Measurements from ENCODE around the gene TBC1D3I. TPM values are rescaled to one million over a fixed set of nuclear protein-coding genes. Genes with fewer than 3 reads are reported as not detected.
A peak's percentile ranks its signal among the peaks of the same experiment; 100 is the strongest.
"Not testable (repeated sequence)": the region's sequence is repeated elsewhere in the genome, so short reads cannot be mapped to it uniquely, and the experiment has no call there.

TBC1D3I gene
- total RNA-seq, 5 donors from 2014 or later (not counting 1 experiment from before 2014, with no cell fraction given), result 0.30 to 1.1 (median 0.61) TPM; not detected in 1

DNA sequence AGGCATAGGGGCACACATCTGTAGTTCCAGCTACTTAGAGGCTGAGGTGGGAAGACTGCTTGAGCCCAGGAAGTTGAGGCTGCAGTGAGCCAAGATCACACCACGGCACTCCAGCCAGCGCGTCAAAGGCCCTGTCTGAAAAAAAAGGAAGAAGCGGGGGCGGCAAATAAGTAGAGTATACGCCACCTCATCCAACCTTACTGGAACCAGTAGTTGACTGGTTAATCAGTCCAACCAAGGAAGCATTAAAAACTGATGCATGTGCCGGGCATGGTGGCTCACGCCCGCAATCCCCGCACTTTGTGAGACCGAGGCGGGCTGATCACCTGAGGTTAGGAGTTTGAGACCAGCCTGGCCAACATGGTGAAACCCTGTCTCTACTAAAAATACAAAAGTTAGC lies 41.4 kb downstream of the TBC1D3I start:
- H3K9me3 ChIP-seq; H3K27me3 ChIP-seq (replicated peaks in 1 of 2; ENCODE audit: control insufficient read depth in 2 of 2, extremely low read depth in 1 of 2, insufficient read depth in 2 of 2, low read length in 1 of 2); H3K4me1 ChIP-seq (ENCODE audit: control insufficient read depth in 1 of 2, extremely low read depth in 1 of 2, insufficient read depth in 2 of 2, low read length in 2 of 2); ATAC-seq (replicated peaks in 1 of 4); POLR2A ChIA-PET; H3K36me3 ChIP-seq (ENCODE audit: control insufficient read depth in 2 of 2, extremely low read depth in 1 of 2, insufficient read depth in 1 of 2, low read length in 1 of 2); H3K4me3 ChIP-seq (ENCODE audit: control insufficient read depth in 1 of 2, extremely low read depth in 1 of 2, low read length in 1 of 2); H3K27ac Mint-ChIP-seq; H3K4me1 Mint-ChIP-seq; H3K27ac ChIP-seq (ENCODE audit: low read length); H3K27me3 Mint-ChIP-seq; DNase-seq; H3K4me3 Mint-ChIP-seq; H3K9me3 Mint-ChIP-seq; H3K36me3 Mint-ChIP-seq; CTCF ChIA-PET: not testable (repeated sequence)
- WGBS (ENCODE audit: insufficient coverage), result no CpG with 5 or more reads among the region's 12 CpGs

- POLR2A ChIA-PET; H3K9me3 ChIP-seq; H3K36me3 Mint-ChIP-seq; H3K9me3 Mint-ChIP-seq; H3K4me1 ChIP-seq (ENCODE audit: control insufficient read depth in 1 of 2, extremely low read depth in 1 of 2, insufficient read depth in 2 of 2, low read length in 2 of 2); H3K36me3 ChIP-seq (ENCODE audit: control insufficient read depth in 2 of 2, extremely low read depth in 1 of 2, insufficient read depth in 1 of 2, low read length in 1 of 2); ATAC-seq (replicated peaks in 1 of 4); H3K27ac ChIP-seq (ENCODE audit: low read length); H3K27me3 ChIP-seq (replicated peaks in 1 of 2; ENCODE audit: control insufficient read depth in 2 of 2, extremely low read depth in 1 of 2, insufficient read depth in 2 of 2, low read length in 1 of 2); H3K4me1 Mint-ChIP-seq; DNase-seq; H3K27ac Mint-ChIP-seq; H3K4me3 ChIP-seq (ENCODE audit: control insufficient read depth in 1 of 2, extremely low read depth in 1 of 2, low read length in 1 of 2); CTCF ChIA-PET; H3K4me3 Mint-ChIP-seq: not testable (repeated sequence)
- no CpG with 5 or more reads among the region's 4 CpGs for WGBS (ENCODE audit: insufficient coverage)
- H3K27me3 Mint-ChIP-seq, result peaks cover 6 to 12% of the 10 kb centered on the region in 2 donors
Measured at GRCh38 chr17:36221581-36222100, 42.7 kb downstream of the TBC1D3I start.

GRCh38 chr17:36220737-36221580 lies 43.4 kb downstream of the TBC1D3I start:
- H3K9me3 ChIP-seq; H3K36me3 Mint-ChIP-seq; H3K27me3 ChIP-seq (replicated peaks in 1 of 2; ENCODE audit: control insufficient read depth in 2 of 2, extremely low read depth in 1 of 2, insufficient read depth in 2 of 2, low read length in 1 of 2); H3K4me3 Mint-ChIP-seq; H3K9me3 Mint-ChIP-seq; CTCF ChIA-PET; POLR2A ChIA-PET; H3K27ac Mint-ChIP-seq; H3K4me1 ChIP-seq (ENCODE audit: control insufficient read depth in 1 of 2, extremely low read depth in 1 of 2, insufficient read depth in 2 of 2, low read length in 2 of 2); DNase-seq; ATAC-seq (replicated peaks in 1 of 4); H3K4me1 Mint-ChIP-seq; H3K27ac ChIP-seq (ENCODE audit: low read length); H3K4me3 ChIP-seq (ENCODE audit: control insufficient read depth in 1 of 2, extremely low read depth in 1 of 2, low read length in 1 of 2); H3K36me3 ChIP-seq (ENCODE audit: control insufficient read depth in 2 of 2, extremely low read depth in 1 of 2, insufficient read depth in 1 of 2, low read length in 1 of 2): not testable (repeated sequence)
- H3K27me3 Mint-ChIP-seq, result peaks cover 9 to 12% of the 10 kb centered on the region in 2 donors
- WGBS (ENCODE audit: insufficient coverage), result no CpG with 5 or more reads among the region's 3 CpGs

DNA sequence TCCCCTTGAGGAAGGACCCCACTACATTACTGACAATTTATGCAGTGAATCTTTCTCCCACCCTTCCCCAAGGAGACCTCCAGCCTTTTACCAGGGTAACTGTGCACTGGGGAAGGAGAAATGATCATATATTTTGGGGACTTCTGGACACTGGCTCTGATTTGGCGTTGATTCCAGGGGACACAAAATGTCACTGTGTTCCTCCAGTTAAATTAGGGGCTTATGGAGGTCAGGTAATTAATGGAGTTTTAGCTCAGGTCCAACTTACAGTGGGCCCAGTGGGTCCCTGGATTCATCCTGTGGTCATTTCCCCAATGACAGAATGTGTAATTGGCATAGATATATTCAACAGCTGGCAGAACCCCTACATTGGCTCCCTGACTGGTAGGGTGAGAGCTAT lies 44.8 kb downstream of the TBC1D3I start:
- H3K27ac Mint-ChIP-seq; H3K27ac ChIP-seq (ENCODE audit: low read length); H3K4me1 Mint-ChIP-seq; H3K36me3 ChIP-seq (ENCODE audit: control insufficient read depth in 2 of 2, extremely low read depth in 1 of 2, insufficient read depth in 1 of 2, low read length in 1 of 2); H3K27me3 ChIP-seq (replicated peaks in 1 of 2; ENCODE audit: control insufficient read depth in 2 of 2, extremely low read depth in 1 of 2, insufficient read depth in 2 of 2, low read length in 1 of 2); H3K9me3 ChIP-seq; CTCF ChIA-PET; ATAC-seq (replicated peaks in 1 of 4); DNase-seq; H3K36me3 Mint-ChIP-seq; H3K4me3 Mint-ChIP-seq; H3K9me3 Mint-ChIP-seq; POLR2A ChIA-PET; H3K4me3 ChIP-seq (ENCODE audit: control insufficient read depth in 1 of 2, extremely low read depth in 1 of 2, low read length in 1 of 2): not testable (repeated sequence)
- peaks cover 0 to 20% of the 10 kb centered on the region in 2 experiments for H3K4me1 ChIP-seq (ENCODE audit: control insufficient read depth in 1 of 2, extremely low read depth in 1 of 2, insufficient read depth in 2 of 2, low read length in 2 of 2)
- no CpG with 5 or more reads among the region's 1 CpG for WGBS (ENCODE audit: insufficient coverage)
- H3K27me3 Mint-ChIP-seq, result peaks cover 15 to 18% of the 10 kb centered on the region in 2 donors

GRCh38 chr17:36215406-36216308 lies 48.7 kb downstream of the TBC1D3I start:
- Mint-ChIP-seq H3K27me3 (peaks cover 28 to 29% of the 10 kb centered on the region in 2 donors), H3K4me1 (peaks cover 0 to 27% (median 6%) of the 10 kb centered on the region in 3 donors)
- H3K27me3 ChIP-seq (replicated peaks in 1 of 2; ENCODE audit: control insufficient read depth in 2 of 2, extremely low read depth in 1 of 2, insufficient read depth in 2 of 2, low read length in 1 of 2); DNase-seq; H3K27ac Mint-ChIP-seq; H3K9me3 ChIP-seq; POLR2A ChIA-PET; H3K27ac ChIP-seq (ENCODE audit: low read length); H3K4me3 Mint-ChIP-seq; H3K36me3 ChIP-seq (ENCODE audit: control insufficient read depth in 2 of 2, extremely low read depth in 1 of 2, insufficient read depth in 1 of 2, low read length in 1 of 2); H3K9me3 Mint-ChIP-seq; H3K36me3 Mint-ChIP-seq; ATAC-seq (replicated peaks in 1 of 4); H3K4me3 ChIP-seq (ENCODE audit: control insufficient read depth in 1 of 2, extremely low read depth in 1 of 2, low read length in 1 of 2); CTCF ChIA-PET: not testable (repeated sequence)
- H3K4me1 ChIP-seq (ENCODE audit: control insufficient read depth in 1 of 2, extremely low read depth in 1 of 2, insufficient read depth in 2 of 2, low read length in 2 of 2), result peaks cover 0 to 57% of the 10 kb centered on the region in 2 experiments
- WGBS (ENCODE audit: insufficient coverage), result no CpG with 5 or more reads among the region's 7 CpGs

GRCh38 chr17:36214918-36215317 lies 49.5 kb downstream of the TBC1D3I start:
- Mint-ChIP-seq H3K36me3 (no peaks in the 10 kb centered on the region), H3K27ac (no peak overlapping the region), H3K4me1 (peaks cover 0 to 32% (median 6%) of the 10 kb centered on the region in 3 donors), H3K27me3 (peaks cover 28 to 32% of the 10 kb centered on the region in 2 donors), H3K9me3 (peaks cover 0 to 9% (median 0%) of the 10 kb centered on the region in 3 donors), H3K4me3 (no peak overlapping the region)
- ChIA-PET CTCF (no interaction called here), POLR2A (no interaction called here)
- Histone ChIP-seq H3K36me3 (ENCODE audit: control insufficient read depth in 2 of 2, extremely low read depth in 1 of 2, insufficient read depth in 1 of 2, low read length in 1 of 2) (no peaks in the 10 kb centered on the region), H3K27ac (ENCODE audit: low read length) (no peak overlapping the region), H3K9me3 (no peaks in the 10 kb centered on the region), H3K4me1 (ENCODE audit: control insufficient read depth in 1 of 2, extremely low read depth in 1 of 2, insufficient read depth in 2 of 2, low read length in 2 of 2) (peaks cover 0 to 65% of the 10 kb centered on the region in 2 experiments), H3K27me3 (replicated peaks in 1 of 2; ENCODE audit: control insufficient read depth in 2 of 2, extremely low read depth in 1 of 2, insufficient read depth in 2 of 2, low read length in 1 of 2) (peaks cover 0 to 2% of the 10 kb centered on the region in 2 experiments), H3K4me3 (ENCODE audit: control insufficient read depth in 1 of 2, extremely low read depth in 1 of 2, low read length in 1 of 2) (no peak overlapping the region)
- DNase-seq, result peak in 1 of 35 experiments; percentile 1
- no peak for ATAC-seq (replicated peaks in 1 of 4)

All from T-cell (primary cell).